Muscle of arm (tissue), 12 donors: Measurements from ENCODE around the gene PRPF19. TPM values are rescaled to one million over a fixed set of nuclear protein-coding genes. Genes with fewer than 3 reads are reported as not detected.

Source experiments
- DNase-seq: peaks from one replicate; pipeline ENCODE4 v3.0.0-alpha.2; 2013
- polyA plus RNA-seq, 12 donors: library from polyadenylated mRNA; unstranded; fragments of 120-200 nt; gene quantifications; one replicate each; pipeline ENCODE4 v1.2.1, GENCODE V29; 2013; ENCODE audit not compliant: insufficient read length in 12 of 12

Gene PRPF19
- polyA plus RNA-seq, 12 donors, result 53.4 to 83.9 (median 64.8) TPM; not detected in 1

GRCh38 chr11:60863550-60864521 is 42.5 kb downstream of the PRPF19 start:
- DNase-seq, result no peak

DNA sequence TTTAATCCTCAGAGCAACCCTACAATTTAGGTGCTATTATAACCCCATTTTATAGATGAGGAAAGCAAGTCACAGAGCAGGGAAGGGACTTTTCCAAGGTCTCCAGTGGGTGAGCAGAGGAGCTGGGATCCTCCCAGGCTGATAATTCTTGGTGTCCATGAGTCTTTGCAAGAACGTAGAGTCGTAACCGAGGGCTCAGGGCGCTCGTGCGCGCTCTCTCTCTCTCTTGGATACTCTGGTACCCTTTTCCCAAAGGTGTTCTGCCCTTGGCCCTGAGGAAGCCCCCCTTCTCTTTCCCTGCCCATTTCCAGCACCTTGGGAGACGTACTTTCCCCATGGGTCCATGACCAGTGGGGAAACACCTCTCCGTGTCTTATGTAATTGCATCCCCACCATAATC is 44.2 kb downstream of the PRPF19 start:
- DNase-seq, result no peak

DNA sequence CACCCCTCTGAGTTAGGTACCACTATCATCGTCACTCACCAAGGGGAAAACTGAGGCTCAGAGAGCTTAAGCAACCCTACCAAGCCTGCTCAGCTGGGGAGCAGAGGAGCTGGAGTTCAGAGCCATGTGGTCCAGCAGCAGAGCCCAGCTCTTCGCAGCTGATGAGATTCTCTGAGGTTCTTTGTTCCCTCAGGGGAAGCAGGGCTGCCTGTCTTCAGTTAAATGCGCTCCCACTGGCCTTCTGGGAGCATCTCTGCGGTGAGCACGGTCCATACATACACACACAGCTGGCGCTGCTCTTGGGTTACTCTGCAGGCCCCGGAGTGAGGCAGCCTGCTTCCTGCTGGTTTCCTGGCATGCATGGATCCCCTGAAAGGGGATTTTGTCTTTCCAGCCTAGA is 45.4 kb downstream of the PRPF19 start:
- no peak for DNase-seq

GRCh38 chr11:60859616-60860250 is 46.7 kb downstream of the PRPF19 start:
- no peak for DNase-seq

DNA sequence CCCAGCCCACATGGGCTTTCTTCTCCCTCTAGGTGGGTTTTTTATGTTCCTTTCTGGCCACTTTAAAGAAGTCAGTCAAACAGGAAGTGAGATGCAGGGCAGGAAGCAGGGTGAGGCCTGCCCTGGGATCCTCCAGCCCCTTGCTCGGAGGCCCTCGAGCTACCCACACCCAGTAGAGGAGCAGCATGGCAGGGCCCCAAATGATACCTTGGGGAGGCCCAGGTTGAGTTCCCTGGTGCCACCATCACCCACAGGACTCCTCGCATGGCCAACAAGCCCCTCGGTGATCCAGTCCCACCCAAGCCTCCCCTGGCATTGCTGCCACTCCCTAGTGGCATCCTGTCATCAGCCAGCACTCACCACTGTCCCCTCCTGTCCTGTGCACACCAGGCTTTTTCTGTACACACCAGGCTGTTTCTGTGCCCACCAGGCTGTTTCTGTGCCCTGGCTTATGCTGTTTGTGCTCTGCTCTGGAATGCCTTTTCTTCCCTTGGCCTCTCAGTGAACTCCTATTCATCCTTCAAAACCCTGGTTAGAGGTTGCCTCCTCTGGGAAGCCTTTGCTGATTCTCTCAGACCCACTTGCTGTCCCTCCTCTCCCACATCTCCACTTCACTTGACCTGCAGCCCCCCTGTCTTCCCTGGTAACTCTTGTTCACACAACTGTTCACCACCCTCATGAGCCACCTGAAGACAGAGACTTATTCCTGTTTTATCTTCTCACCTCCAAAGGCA is 47.5 kb downstream of the PRPF19 start:
- no peak for DNase-seq

- DNase-seq, result no peak
These were observed 48.1 kb downstream of the PRPF19 start for GRCh38 chr11:60858236-60858635.

GRCh38 chr11:60857378-60858232 is 48.8 kb downstream of the PRPF19 start:
- DNase-seq, result no peak

DNA sequence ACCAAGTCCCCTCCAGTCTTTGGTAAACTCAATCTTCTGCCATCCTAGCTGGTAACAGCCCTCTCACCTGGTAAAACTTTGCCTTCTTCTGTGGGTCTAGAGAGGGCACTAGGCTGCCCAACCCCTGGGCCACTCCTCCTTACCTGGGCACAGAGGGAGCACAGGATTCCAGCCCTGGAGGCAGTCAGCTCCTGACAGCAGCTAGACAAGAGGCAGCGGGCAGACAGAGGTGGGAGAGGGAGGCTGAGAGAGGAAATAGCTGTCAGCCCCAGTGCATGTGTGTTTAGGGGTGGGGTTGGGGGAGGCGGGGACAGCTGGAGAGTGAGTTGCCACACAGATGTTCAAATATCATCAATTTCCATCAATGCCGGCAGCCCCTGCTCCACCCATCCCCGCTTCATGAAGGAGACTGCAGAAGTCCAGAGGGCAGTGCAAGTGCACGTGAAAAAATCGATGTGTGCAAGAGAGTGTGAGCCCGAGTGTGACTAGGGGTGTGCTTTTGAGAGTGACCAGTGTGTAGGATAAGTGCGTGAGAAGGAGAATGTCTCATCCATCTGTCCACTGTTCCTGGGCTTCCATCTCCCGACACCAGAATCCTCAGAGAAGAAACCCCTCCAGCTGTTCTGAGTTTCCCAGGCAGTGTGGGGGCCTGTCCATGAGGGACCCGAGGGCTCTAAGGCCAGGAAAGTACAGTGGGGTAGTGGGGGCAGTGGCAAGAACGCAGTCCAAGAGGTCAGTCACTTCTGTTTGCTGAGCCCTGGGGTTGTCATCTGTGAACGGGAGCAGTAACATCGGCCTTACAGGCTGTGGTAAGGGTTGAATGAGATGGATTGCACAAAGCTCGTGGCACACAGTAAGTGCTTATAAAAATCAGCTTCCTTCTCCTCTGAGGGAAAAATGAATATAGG is 50.4 kb downstream of the PRPF19 start, which contains the start of gene PTGDR2:
Gene PTGDR2, minus strand, starts transcription at position 225 of the 908 bp plus-strand sequence. CDS start 2,228 bp downstream, outside the sequence.
- no peak for DNase-seq

DNA sequence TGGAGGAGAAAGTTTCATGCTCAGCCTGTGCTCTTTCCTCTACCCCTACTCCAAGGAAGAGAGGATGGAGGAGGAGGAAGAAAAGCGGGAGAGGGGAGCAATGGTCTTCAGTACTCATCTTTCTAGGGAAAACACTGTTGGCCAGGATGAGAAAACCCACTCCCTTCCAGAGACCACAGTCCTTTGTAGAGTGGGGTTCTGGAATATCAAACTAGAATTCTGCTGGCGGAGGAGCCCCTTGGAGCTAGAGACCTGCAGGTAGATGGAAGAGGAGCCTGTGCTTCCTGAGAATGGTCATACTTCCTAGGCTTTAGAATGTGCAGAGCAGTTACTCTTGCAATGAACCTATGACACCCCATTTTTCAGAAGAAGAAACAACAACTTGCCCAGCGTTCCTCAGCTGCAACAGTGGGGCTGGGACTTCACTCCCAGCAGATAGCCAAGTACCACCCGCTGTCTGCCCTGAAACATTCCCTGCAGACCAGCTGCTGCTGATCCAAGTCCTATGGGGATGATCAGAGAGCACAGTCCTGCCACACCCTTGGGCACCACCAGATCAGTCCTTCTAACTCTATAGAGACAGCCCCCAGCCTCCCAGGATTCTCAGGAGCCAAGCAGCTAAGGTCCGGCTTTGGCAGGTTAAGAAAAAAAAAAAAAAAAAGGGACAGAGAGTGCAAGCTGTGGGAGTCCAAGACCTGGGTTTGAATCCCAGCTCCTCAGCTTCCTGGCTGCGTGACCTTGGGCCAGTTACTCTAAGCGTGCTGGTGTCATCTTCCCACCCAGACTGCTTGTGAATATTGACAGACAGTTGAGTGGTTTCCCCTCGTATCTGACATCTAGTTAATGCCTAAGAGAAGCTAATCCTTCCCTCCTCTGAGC is 51.3 kb downstream of the PRPF19 start:
- no peak for DNase-seq

GRCh38 chr11:60854140-60854846 is 52.1 kb downstream of the PRPF19 start:
- no peak for DNase-seq

DNA sequence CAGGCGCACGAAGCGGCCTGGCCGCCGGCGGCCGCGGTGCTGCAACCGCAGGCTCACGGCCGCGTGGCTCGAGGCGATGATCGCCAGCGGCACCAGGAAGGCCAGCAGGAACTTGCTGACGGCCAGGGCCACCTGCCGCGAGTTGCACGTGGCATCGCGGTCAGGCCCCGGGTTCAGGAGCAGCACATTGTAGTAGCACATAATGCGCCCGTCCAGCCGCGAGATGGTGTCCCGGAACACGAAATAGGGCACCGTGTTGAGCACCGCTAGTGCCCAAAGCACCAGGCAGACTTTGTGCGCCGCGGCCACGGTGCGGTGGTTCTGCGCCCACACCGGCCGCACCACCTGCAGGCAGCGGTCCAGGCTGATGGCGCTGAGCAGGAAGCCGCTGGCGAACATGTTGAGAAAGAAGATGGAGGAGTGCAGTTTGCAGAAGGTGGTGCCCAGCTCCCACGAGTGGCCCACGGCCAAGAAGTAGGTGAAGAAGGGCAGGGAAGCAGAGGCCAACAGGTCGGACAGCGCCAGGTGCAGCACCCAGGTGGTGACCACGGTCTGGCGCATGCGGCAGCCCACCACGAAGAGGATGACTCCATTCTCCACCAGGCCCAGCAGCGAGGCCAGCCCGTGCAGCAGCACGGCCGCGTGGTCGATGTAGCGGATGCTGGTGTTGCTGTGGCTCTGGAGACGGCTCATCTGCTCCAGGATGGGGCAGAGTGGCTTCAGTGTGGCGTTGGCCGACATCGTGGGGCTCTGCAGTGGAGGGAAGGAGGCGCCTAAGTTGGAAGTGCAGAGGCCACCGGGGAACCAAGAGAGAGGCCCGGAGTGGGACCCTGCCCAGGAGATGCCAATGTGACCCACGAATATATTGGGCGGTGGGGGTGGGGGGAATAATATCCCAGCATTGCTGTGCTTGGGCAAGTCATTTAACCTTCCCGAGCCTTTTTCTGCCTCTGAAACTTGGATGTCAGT is 53.1 kb downstream of the PRPF19 start:
- DNase-seq, result no peak

DNA sequence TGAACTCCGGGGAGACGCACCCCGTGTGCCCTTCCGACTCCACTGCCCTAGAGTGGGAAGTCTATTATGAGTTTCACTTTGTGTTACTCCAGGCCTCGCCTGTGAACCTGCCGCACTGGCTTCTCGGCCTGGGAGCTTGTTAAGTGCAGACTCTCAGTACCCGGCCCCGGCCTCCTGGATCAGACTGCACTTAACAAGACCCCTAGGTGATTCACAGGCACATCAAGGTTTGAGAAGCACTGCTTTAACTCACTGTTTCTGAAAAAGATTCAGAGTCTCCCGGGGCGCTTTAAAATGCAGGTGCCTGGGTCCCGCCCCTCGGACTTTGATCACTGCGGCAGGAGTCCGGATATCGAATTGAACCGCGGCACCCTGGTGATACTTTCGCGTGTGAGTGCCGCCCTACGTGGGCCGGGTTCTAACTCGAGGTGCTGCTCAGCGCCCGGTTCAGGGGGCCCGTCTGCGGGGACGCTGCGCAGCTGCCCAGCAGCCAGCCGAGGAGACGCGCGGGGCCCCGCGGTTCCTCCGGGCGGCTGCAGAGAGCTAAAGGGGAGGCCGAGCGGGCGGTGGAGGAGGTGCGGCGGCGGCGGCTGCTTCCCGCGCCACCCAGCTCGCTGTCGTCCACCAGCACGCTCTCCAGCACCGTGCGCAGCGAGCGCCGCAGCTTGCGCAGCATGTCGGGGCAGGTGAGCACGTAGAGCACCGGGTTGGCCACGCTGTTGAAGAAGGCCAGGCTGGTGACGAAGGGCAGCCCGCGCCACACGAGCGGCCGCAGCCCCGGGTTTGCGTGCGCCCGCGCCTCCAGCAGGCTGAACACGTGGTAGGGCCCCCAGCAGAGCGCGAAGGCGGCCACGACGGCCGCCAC is 54.0 kb downstream of the PRPF19 start:
- DNase-seq, result no peak

- no peak for DNase-seq
These were observed 54.9 kb downstream of the PRPF19 start for GRCh38 chr11:60851327-60852104.

GRCh38 chr11:60849641-60850520 is 56.5 kb downstream of the PRPF19 start:
- no peak for DNase-seq
